ENCODE data around the gene REXO1.

GRCh38 chr19:1824252-1824622, 24.0 kb downstream of the REXO1 start:
- TF ChIP-seq CTCF (IDR thresholded peaks at IDR 0.05) (no peak), EZH2 (IDR thresholded peaks at IDR 0.05; ENCODE audit: borderline replicate concordance, insufficient read depth, low read depth, low read length, poor library complexity, severe bottlenecking) (no peak)
